HG03442 (cell line): Measurements from ENCODE around the gene ZSCAN10.

Source experiments
- ATAC-seq: cut with Tn5 transposase; IDR thresholded peaks from one replicate; pipeline ENCODE4 v1.9.1; 2021; ENCODE audit warnings: mild to moderate bottlenecking, moderate library complexity; ENCODE audit not compliant: unreplicated experiment

Gene ZSCAN10

GRCh38 chr16:3112058-3112880, 13.2 kb upstream of the ZSCAN10 start, which contains the start of gene ZNF205:
Gene ZNF205 (plus strand): TSS chr16:3112586. CDS start chr16:3113431, 845 bp downstream.
- no peak for ATAC-seq

GRCh38 chr16:3106205-3106928, 7.3 kb upstream of the ZSCAN10 start:
- ATAC-seq = peak; percentile 75

DNA sequence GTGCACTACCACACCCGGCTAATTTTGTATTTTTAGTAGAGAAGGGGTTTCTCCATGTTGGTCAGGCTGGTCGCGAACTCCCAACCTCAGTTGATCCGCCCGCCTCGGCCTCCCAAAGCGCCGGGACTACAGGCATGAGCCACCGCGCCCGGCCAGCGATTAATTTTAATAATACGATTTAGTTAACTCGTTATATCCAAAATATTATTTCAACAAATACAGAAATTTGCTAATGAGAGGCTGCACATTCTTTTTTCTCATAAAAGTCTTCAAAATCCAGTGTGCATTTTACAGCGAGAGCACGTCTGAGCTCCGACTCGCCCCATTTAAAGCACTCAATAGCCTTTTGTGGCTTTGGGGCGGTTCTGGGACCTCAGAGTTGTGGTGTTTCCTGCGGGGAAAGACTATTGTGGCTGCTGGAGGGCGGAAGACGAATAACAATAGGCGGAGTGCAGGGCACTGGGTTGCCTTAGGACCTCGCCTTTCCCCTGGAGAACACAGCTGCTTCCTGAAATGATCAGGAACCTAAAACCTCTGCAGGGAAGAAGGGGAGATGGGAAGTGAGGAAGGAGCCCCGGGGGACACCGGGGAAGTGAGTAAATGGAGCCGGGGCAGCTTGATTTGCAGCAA, 2.9 kb upstream of the ZSCAN10 start:
- no peak for ATAC-seq

GRCh38 chr16:3101018-3101840, 2.1 kb upstream of the ZSCAN10 start:
- no peak for ATAC-seq

DNA sequence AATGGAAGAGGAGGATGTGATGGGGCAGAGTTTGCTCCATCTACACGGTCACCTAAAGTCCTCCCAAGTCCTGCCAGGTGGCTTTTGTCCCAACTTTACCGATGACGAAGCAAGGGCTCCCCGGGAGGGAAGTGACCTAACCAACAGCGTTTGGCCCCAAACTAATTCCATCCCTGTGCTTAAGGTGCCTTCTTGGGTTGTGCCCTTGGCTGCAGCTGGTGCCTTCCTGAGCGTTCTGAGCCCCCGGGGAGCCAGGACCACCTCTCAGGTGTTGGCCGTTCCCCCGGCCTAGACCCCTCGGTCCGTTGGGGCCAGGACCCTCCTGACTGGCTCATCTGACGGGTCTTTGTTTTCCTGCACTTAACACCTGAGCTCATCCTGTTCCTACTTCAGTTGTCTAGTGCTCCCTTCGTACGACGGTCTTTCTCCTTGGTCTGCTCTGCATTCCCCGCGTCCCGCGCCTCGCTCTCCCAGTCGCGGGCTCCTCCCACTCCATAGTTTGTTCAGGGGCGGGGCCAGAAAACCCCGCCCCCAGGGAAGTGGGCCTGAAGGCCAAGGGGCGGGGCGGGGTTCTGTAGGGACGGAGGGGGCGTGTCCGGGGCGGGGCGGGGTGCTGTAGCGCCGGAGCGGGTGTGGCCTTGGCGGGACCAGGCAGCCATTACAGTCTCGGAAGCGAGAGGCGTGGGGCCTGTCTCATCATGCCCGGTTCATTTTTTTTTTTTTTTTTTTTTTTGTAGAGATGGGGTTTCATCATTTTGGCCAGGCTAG, 822 bp upstream of the ZSCAN10 start:
- ATAC-seq = peak; percentile 53

- no peak for ATAC-seq
Observed at GRCh38 chr16:3099395-3099731, 269 bp upstream of the ZSCAN10 start.

DNA sequence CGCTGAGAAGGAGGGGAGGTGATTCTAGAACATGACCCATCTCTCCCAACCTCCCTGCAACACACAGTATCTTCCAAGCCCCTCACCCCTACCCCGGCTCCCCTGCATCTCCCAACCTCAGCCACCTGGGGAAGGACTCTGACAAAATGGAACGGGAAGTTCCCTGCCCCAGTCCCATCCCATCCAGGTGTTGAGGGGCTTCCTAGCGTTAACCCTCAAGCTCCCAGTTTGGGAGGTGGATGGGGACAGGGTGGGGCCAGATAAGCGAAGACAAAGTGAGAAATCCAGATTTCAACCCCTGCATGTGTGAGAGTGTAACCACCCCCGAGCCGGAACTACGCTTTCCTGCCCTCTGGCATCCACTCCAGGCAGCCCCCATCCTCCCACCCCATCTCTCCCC, 1.8 kb downstream of the ZSCAN10 start:
- ATAC-seq = no peak

- no peak for ATAC-seq
Observed at GRCh38 chr16:3096362-3096761, 2.7 kb downstream of the ZSCAN10 start.

GRCh38 chr16:3095869-3096268, 3.2 kb downstream of the ZSCAN10 start:
- peak; percentile 67 for ATAC-seq

DNA sequence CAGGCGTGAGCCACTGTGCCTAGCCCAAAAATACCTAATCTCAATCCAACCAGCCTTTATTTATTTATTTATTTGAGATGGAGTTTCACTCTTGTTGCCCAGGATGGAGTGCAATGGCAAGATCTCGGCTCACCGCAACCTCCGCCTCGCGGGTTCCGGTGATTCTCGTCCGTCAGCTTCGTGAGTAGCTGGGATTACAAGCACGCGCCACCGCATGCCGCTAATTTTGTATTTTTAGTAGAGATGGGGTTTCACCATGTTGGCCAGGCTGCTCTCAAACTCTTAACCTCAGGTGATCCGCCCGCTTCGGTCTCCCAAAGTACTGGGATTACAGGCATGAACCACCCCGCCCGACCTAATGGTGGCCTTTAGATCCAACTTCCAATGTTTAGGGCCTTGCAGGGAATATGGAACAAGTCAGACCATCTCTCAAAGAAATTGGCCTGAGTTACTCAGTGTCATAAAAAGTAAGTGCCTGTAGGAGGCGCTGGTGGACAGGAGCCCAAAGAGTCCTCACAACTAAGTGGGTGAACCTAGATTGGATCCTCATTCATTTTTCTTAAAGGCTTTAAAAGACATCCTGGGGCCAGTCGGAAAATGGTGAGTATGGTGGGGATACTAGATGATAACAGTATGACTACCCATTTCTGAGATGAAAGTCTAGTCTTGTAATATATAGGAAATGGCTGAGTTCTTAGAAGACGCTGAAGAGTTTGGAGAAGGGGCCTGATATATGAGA, 4.6 kb downstream of the ZSCAN10 start:
- ATAC-seq = no peak

GRCh38 chr16:3092501-3092941, 6.6 kb downstream of the ZSCAN10 start:
- no peak for ATAC-seq

- ATAC-seq = no peak
Observed at GRCh38 chr16:3091551-3091950, 7.5 kb downstream of the ZSCAN10 start.

GRCh38 chr16:3089717-3090592, 9.1 kb downstream of the ZSCAN10 start:
- ATAC-seq = no peak

- no peak for ATAC-seq
Observed at GRCh38 chr16:3088925-3089716, 10.0 kb downstream of the ZSCAN10 start.

DNA sequence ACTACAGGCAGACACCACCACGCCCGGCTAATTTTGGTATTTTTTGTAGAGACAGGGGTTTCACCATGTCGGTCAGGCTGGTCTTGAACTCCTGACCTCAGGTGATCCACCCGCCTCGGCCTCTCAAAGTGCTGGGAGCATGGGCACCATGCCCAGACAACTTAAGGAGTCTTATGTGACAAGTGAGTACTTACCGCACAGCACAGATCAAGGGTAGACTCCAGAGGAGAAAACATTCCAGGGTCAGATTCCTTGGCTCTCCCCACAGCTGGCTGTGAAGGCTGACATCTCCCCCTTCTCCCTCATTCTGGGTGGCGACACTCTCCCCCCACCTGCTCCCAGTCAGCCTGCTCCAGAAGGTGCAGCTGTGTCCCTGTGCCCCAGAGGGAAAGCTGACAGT, 10.6 kb downstream of the ZSCAN10 start:
- no peak for ATAC-seq

DNA sequence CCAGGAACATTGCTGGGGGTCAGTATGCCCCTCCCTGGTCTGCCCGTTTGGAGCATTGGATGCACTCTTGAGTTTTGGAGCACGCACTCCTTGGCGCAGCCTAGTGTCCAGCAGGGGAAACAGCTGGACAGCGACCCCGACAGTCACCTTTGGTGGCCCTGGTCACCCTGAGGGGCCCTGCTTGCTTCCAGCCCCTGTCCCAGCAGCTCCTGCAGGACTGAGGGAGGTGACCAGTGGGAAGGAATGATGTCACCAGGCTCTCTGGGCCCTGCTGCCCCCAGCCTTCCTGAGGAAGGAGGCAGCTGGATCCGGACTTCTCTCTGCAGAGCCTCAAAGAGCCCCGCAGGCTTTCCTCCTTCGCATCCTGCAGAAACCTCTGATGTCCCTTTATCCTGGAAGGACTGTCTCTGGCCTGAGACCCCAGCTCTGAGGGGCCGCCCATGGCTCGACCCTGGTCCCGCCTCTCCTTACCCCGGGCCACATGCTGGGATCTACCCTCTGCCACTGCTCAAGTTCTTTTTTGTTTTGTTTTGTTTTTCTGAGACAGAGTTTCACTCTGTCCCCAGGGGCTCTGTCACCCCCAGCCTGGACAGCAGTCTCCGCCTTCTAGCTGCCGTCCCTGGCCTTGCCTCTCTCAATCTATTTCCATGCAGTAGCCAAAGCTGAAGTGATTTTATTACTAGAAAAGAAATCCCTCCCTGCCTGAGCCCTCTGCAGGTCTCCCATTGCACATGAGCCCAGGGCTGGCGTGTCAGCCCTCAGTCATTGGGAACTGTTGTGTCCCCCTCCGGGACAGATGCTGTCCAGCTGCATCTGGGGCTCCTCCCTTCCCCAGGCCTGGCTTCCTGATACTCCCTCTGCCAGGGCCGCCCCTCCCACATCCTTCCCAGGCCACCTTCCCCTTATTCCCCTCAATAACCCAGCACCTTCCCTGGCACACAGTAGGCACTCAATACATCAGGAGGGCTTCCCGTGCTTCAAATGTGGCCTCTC, 11.6 kb downstream of the ZSCAN10 start:
- ATAC-seq = no peak
